HUDEP-2 (cell line): Measurements from ENCODE around the gene CATSPER3.

ENCODE experiments used
- DNase-seq, 76 experiments: peaks; one replicate each; lab custom pipeline; 2025; ENCODE audit not compliant: unreplicated experiment in 76 of 76; lab: John Stamatoyannopoulos, UW

Gene CATSPER3

GRCh38 chr5:135009736-135010501, 42.2 kb downstream of the CATSPER3 start:
- DNase-seq = no peak

- DNase-seq = peak in 2 of 76 experiments; percentile 6 to 16
These were observed 43.0 kb downstream of the CATSPER3 start for GRCh38 chr5:135010502-135011354.

- no peak for DNase-seq
These were observed 43.8 kb downstream of the CATSPER3 start for GRCh38 chr5:135011355-135012032.

- no peak for DNase-seq
These were observed 44.4 kb downstream of the CATSPER3 start for GRCh38 chr5:135012033-135012588.

GRCh38 chr5:135012951-135013391, 45.3 kb downstream of the CATSPER3 start:
- no peak for DNase-seq

- DNase-seq = no peak
These were observed 45.7 kb downstream of the CATSPER3 start for GRCh38 chr5:135013445-135013844.

GRCh38 chr5:135013947-135014570, 46.4 kb downstream of the CATSPER3 start:
- no peak for DNase-seq

- no peak for DNase-seq
These were observed 48.2 kb downstream of the CATSPER3 start for GRCh38 chr5:135015942-135016341.

GRCh38 chr5:135016861-135017290, 49.2 kb downstream of the CATSPER3 start:
- DNase-seq = peak in 4 of 76 experiments; percentile 17 to 34 (median 20)

- DNase-seq = no peak
These were observed 50.8 kb downstream of the CATSPER3 start for GRCh38 chr5:135018457-135018856.

- no peak for DNase-seq
These were observed 51.6 kb downstream of the CATSPER3 start for GRCh38 chr5:135019314-135019713.

GRCh38 chr5:135020111-135020895, 52.6 kb downstream of the CATSPER3 start:
- no peak for DNase-seq

GRCh38 chr5:135024956-135025729, 57.4 kb downstream of the CATSPER3 start:
- no peak for DNase-seq

- DNase-seq = no peak
These were observed 58.3 kb downstream of the CATSPER3 start for GRCh38 chr5:135025730-135026644.

- no peak for DNase-seq
These were observed 59.0 kb downstream of the CATSPER3 start for GRCh38 chr5:135026645-135027265.

GRCh38 chr5:135027266-135027696, 59.6 kb downstream of the CATSPER3 start:
- no peak for DNase-seq
